ENCODE results near the gene LIMS2. TPM values are rescaled to one million over a fixed set of nuclear protein-coding genes. Genes with fewer than 3 reads are reported as not detected.

The LIMS2 gene
- total and polyA plus RNA-seq, 2 of the 8 experiments (the other 6 are each of a cell fraction or from before 2014, with no cell fraction given) = 3.3 to 4.8 TPM

DNA sequence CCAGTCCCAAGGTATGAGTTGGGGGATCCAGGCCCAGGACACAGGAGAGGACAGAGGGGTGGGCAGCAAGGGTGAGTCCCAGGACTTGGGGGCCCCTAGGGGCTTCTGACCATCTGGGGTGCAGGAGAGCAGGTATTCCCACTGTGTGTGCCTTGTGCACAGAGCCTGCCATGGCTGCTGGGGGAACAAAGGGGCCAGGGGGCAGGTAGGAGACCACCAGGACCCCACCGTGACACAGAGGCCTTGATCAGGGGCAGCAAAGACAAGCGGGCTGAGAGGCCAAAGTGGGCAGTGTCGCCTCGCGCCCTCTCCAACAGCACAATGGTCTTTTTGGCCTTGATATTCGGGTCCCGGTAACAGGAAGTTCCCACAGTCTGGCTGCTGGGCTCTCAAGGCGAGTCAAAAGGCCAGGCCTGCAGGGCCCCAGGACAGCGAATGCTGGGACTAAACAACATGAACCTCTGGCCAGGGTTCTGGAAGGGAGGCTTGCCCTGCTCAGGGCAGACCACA is 41.7 kb downstream of the LIMS2 start:
- Histone ChIP-seq H3K4me2 (ENCODE audit: insufficient read depth in 1 of 2, low read depth in 2 of 2, low read length in 2 of 2) (no peak overlapping the region), H2BK120ac (replicated peaks; ENCODE audit: low read depth, low read length) (no peak overlapping the region), H4K8ac (ENCODE audit: extremely low read depth, insufficient read depth, low read length) (peak overlapping the region; percentile 73), H3K23ac (ENCODE audit: insufficient read length) (no peak overlapping the region), H3K9me3 (ENCODE audit: insufficient read depth in 2 of 2, low read depth in 1 of 2, low read length in 1 of 2) (no peaks in the 10 kb centered on the region), H3K9ac (replicated peaks in 1 of 4; ENCODE audit: extremely low read depth in 1 of 4, low read depth in 3 of 4, low read length in 3 of 4) (no peak overlapping the region), H3K56ac (replicated peaks; ENCODE audit: insufficient read length, low read depth, low read length) (no peak overlapping the region), H3K23me2 (ENCODE audit: low read depth, low read length) (no peaks in the 10 kb centered on the region), H3K27me3 (replicated peaks in 1 of 4; ENCODE audit: control insufficient read depth in 3 of 4, extremely low read depth in 1 of 4, insufficient read depth in 3 of 4, low read length in 3 of 4) (no peaks in the 10 kb centered on the region), H3K27ac (ENCODE audit: low read depth, low read length) (no peak overlapping the region), H3K4me3 (ENCODE audit: extremely low read depth in 1 of 4, insufficient read depth in 2 of 4, low read depth in 3 of 4, low read length in 4 of 4) (no peak overlapping the region), H3K4me1 (replicated peaks in 1 of 4; ENCODE audit: control insufficient read depth in 3 of 4, insufficient read depth in 4 of 4, low read length in 3 of 4) (peaks cover 0 to 15% (median 7%) of the 10 kb centered on the region in 4 experiments; a peak in 6 of 7 replicates), H3K36me3 (ENCODE audit: control insufficient read depth in 2 of 4, insufficient read depth in 4 of 4, low read length in 3 of 4) (no peaks in the 10 kb centered on the region), H3K4ac (replicated peaks; ENCODE audit: insufficient read length, low read depth, low read length) (no peak overlapping the region), H3K18ac (ENCODE audit: extremely low read depth, low read length) (no peak overlapping the region), H2BK15ac (ENCODE audit: low read length) (no peak overlapping the region; the same call in 1 of the 2 replicates), H2AK5ac (ENCODE audit: low read depth, low read length) (no peak overlapping the region), H4K20me1 (replicated peaks in 1 of 2; ENCODE audit: control insufficient read depth in 1 of 2, insufficient read depth in 2 of 2, low read length in 2 of 2) (no peaks in the 10 kb centered on the region), H4K5ac (ENCODE audit: insufficient read length, low read depth, low read length) (no peak overlapping the region), H2BK5ac (ENCODE audit: low read depth, low read length) (no peak overlapping the region), H3K14ac (ENCODE audit: insufficient read length) (no peak overlapping the region), H4K91ac (replicated peaks; ENCODE audit: insufficient read length, low read length) (no peak overlapping the region), H2BK12ac (ENCODE audit: low read depth, low read length) (no peak overlapping the region), H3K79me1 (ENCODE audit: low read depth, low read length) (no peaks in the 10 kb centered on the region), H2AFZ (ENCODE audit: low read length) (no peak overlapping the region), H2BK20ac (ENCODE audit: low read length) (no peak overlapping the region), H3K79me2 (ENCODE audit: control insufficient read depth in 1 of 2, insufficient read depth in 2 of 2, low read length in 2 of 2) (no peaks in the 10 kb centered on the region)
- no peak for DNase-seq (ENCODE audit: low read depth in 1 of 2, low spot score in 2 of 2)
- WGBS, 2 experiments (ENCODE audit: extremely low coverage in 1 of 2, insufficient coverage in 1 of 2, insufficient read length in 1 of 2, insufficient replicate concordance in 2 of 2, low coverage in 1 of 2, low lambda C conversion rate in 2 of 2, missing lambda C conversion rate in 1 of 2) = 87% methylated on average over 9 of the region's 9 CpGs; no CpG with 5 or more reads in 1 of the 2 experiments
- no peak for FAIRE-seq
- POLR2A ChIA-PET (ENCODE audit: partially characterized antibody) = no interaction called here
- CTCF ChIA-PET (ENCODE audit: partially characterized antibody) = interaction anchor here (0.9 to 3.2 kb wide), 3 partner anchors 23 to 42 kb away, joined by 3 to 15 read pairs (median 5); no protein-coding TSS in a partner anchor
- TF ChIP-seq NANOG (IDR thresholded peaks at IDR 0.05; ENCODE audit: insufficient read depth, low read depth, low read length, poor library complexity, severe bottlenecking) (no peak), CEBPB (IDR thresholded peaks at IDR 0.05; ENCODE audit: low read depth, low read length) (no peak), KDM5A (IDR thresholded peaks at IDR 0.05; ENCODE audit: low read length) (no peak), HDAC6 (IDR thresholded peaks at IDR 0.05; ENCODE audit: low read depth, low read length) (no peak), TBP (IDR thresholded peaks at IDR 0.05; ENCODE audit: low read depth, low read length) (no peak), CHD2 (IDR thresholded peaks at IDR 0.05; ENCODE audit: low read length) (no peak), EZH2 (IDR thresholded peaks at IDR 0.05; ENCODE audit: low read depth, low read length, severe bottlenecking) (no peak), MAFK (IDR thresholded peaks at IDR 0.05; ENCODE audit: low read depth, low read length) (no peak), TAF1 (IDR thresholded peaks at IDR 0.05; ENCODE audit: low read depth, low read length) (no peak), CREB1 (IDR thresholded peaks at IDR 0.05) (no peak), RFX5 (IDR thresholded peaks at IDR 0.05; ENCODE audit: borderline replicate concordance, low read depth, low read length) (no peak), GABPA (IDR thresholded peaks at IDR 0.05; ENCODE audit: borderline replicate concordance, insufficient read depth, low read length) (no peak), EGR1 (IDR thresholded peaks at IDR 0.05; ENCODE audit: borderline replicate concordance, low read depth, low read length) (no peak)
- TF ChIP-seq, protein P1, sequence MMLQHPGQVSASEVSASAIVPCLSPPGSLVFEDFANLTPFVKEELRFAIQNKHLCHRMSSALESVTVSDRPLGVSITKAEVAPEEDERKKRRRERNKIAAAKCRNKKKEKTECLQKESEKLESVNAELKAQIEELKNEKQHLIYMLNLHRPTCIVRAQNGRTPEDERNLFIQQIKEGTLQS (IDR thresholded peaks at IDR 0.05; ENCODE audit: insufficient read depth, low read depth, low read length) = no peak
